K562 treated with DMSO at 1 percent for 12 hours (cell line): Measurements from ENCODE around the gene EIF1AY. TPM values are rescaled to one million over a fixed set of nuclear protein-coding genes. Genes with fewer than 3 reads are reported as not detected.

Experiments used
- total RNA-seq: library from RNA; unstranded; fragments of 300-600 nt; gene quantifications from 2 replicates; pipeline ENCODE4 v1.2.3, GENCODE V29; 2022; ENCODE audit not compliant: insufficient read depth

Gene EIF1AY, protein sequence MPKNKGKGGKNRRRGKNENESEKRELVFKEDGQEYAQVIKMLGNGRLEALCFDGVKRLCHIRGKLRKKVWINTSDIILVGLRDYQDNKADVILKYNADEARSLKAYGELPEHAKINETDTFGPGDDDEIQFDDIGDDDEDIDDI
- not detected in 2 replicates for total RNA-seq

DNA sequence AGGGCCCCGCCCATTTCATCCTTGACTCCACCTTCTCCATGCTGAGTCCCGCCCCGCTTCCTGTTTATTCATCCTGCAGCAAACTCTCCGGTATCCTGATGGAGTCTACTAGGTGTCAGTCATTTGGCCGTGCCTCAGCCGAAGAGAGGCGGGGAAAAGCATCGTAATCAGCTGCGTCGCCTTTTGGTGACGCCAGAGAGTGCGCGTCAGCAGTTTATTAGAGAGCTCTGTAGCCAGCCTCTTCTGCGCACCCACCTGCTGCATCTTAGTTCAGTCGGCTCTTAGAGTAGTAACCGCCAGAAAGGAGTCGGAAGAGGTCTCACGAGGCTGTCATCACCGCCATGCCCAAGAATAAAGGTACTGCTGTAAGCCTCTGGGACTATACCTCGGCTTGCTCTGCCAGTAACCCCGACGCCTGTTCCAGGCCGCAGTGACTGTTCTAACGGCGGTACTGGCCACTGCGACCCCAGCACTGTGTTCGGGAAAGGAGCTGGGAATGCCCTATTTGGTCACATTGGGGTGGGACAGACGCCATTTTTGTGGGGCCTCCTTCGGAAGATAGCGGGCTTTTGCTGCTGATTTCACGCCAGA, at the start of gene EIF1AY:
TSS of gene EIF1AY (plus strand) at position 246 of the 591 bp plus-strand sequence. CDS start at position 342, 96 bp downstream.

Other genes starting within 250 kb of the EIF1AY start
- not detected in 2 replicates for gene RPS4Y2, start 180.3 kb downstream of the EIF1AY start, total RNA-seq